Measurements from ENCODE around the gene PDE2A.

GRCh38 chr11:72561856-72562255 lies 112.4 kb downstream of the PDE2A start:
- TF ChIP-seq POLR2A (IDR thresholded peaks at IDR 0.05), result no peak
- no peak for TF ChIP-seq CTCF (IDR thresholded peaks at IDR 0.05)
- no peak for TF ChIP-seq EP300 (IDR thresholded peaks at IDR 0.05)
- TF ChIP-seq POLR2AphosphoS5 (IDR thresholded peaks at IDR 0.05), result no peak

All from upper lobe of left lung (tissue), 4 donors.